SIG-M5 (cell line): ENCODE data around the gene MLXIPL.

Experiments
- DNase-seq: peaks from one replicate; lab custom pipeline; 2025; lab: John Stamatoyannopoulos, UW

MLXIPL gene

DNA sequence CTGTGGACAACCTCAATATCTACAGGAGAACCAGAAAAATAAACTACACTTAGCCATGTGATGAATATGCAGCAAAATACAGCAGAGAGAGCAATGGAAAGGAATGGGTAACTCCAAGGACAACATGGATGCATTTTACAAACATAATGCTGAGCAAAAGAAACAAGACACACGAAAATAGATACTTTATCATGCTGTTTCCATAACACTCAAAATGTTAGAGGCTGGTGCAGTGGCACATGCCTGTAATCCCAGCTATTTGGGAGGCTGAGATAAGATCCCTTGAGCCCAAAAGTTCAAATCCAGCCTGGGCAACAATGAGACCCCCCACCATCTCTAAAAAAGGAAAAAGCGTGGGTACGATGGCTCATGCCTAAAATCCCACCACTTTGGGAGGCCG lies 75.1 kb downstream of the MLXIPL start:
- DNase-seq = no peak

DNA sequence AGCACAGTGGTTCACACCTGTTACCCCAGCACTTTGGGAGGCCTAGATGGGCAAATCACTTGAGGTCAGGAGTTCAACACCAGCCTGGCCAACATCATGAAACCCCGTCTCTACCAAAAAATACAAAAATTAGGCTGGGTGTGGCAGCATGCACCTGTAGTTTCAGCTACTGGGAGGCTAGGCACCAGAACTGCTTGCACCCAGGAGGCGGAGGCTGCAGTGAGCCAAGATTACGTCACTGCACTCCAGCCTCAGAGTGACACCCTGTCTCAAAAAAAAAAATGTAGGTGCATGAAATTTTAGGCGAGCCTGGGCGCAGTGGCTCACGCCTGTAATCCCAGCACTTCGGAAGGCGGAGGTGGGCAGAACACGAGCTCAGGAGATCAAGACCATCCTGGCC lies 76.5 kb downstream of the MLXIPL start:
- DNase-seq = no peak

DNA sequence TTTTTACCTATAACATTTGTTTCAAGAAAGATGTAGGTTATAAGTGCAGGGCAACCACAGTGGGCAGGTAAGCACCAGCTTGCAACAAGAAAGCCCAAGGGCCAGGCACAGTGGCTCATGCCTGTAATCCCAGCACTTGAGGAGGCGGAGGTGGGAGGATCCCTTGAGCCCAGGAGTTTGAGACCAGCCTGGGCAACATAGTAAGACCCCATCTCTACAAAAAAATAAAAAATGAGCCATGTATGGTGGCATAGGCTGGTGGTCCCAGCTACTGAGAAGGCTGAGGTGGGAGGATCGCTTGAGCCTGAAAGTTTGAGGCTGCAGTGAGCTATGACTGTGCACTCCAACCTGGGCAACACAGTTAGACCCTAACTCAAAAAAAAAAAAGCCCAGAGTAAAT lies 79.6 kb downstream of the MLXIPL start:
- no peak for DNase-seq
